AG09319 (cell line): Measurements from ENCODE around the gene FMR1.

Source experiments
- DNase-seq: peaks from one replicate; pipeline ENCODE4 v3.0.0-alpha.2; 2010; ENCODE audit warnings: low read depth; ENCODE audit errors: extremely low read depth
- CTCF ChIP-seq: IDR thresholded peaks from 2 replicates; pipeline ENCODE4 v1.5.1; 2011; ENCODE audit warnings: low read depth, mild to moderate bottlenecking, inconsistent platforms, low read length, moderate library complexity

The FMR1 gene

GRCh38 chrX:147911192-147912022 lies at the start of gene FMR1:
Gene FMR1, plus strand, starts transcription at chrX:147911919. Its CDS starts 261 bp downstream, at chrX:147912180.
- TF ChIP-seq CTCF, result no peak
- peak; percentile 82 for DNase-seq

GRCh38 chrX:147875866-147876596 lies 35.7 kb upstream of the FMR1 start:
- DNase-seq, result no peak

DNA sequence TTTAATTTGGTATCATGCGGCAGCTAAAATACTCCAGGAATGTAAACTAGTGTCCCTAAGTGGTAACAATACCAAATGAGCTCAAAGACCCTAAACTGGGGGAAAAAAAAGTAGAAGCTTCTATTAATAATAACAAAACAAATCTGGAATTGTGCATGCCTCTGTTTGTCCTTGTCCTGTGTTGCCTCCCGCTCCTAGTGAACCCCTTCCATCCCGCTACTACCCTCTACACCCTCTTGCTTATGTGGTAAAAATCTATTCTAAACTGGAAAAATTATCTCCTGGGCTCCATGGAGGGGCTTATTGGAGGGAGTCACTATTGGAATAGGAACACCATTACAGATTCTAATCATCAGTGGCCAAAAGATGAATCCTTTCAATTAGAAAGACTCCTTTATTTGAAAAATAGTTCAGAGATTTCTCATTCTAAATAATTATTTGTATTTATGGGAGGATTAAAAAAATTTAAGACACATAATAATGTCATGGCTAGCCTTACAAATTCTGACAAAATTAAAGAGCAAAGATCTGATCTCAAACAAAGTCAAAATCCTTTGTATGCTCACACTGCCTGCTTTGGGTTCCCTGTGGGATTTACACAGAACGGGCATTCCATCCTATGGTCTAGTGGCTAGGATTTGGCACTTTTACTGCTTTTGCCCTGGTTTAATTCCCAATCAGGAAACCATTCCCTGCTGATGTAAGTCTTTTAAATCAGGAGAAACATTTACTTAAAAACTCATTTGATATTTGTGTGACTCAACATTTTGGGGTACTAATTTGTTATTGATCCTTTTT lies 34.7 kb upstream of the FMR1 start:
- no peak for DNase-seq
- TF ChIP-seq CTCF, result no peak

More at GRCh38 chrX:147875866-147876596, 35.7 kb upstream of the FMR1 start:
- no peak for TF ChIP-seq CTCF

GRCh38 chrX:147877726-147878125 lies 34.0 kb upstream of the FMR1 start:
- no peak for TF ChIP-seq CTCF

DNA sequence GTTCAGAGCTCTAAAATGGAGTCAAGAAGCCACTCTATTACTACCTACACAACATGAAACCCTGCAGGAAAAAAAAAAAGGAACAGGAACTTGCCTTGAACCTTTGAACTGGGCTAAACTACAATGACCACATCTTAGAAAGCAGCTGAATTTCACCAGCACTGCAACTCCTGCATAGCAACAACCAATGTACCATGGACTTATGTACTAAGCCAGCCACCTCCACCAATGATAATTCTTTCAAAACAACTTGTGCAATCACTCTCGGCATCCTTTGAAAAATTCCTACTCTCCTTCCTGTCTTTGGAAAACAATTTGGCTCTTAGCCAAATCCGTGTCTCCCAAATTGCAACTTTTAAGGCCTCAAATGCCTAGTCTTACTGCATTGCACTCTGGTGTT lies 26.8 kb upstream of the FMR1 start:
- TF ChIP-seq CTCF, result no peak
- DNase-seq, result no peak

More at GRCh38 chrX:147877726-147878125, 34.0 kb upstream of the FMR1 start:
- no peak for DNase-seq

DNA sequence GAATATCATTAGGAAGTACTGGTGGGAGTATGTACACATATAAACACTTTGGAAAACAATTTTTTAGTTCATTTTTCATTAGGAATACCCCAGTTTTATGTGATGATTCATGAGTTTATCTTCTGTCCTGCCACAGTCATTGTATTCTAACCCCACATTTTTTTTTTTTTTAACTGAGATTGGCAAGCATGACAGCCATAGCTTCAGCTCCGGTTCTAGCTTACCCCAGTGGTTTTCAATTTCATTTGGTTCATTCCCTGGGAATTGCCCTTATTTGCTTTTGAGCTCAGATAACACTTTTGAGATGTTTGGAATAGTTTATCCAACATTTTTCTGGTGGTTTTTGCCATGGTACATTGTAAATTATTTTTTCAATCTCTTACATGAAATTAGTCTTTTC lies 21.0 kb upstream of the FMR1 start:
- DNase-seq, result no peak
- TF ChIP-seq CTCF, result no peak
